Body of pancreas (tissue), 4 donors: Measurements from ENCODE around the gene ZNF107. TPM values are rescaled to one million over a fixed set of nuclear protein-coding genes. Genes with fewer than 3 reads are reported as not detected.
"Not testable (repeated sequence)": the region's sequence is repeated elsewhere in the genome, so short reads cannot be mapped to it uniquely, and the experiment has no call there.

Source experiments
- ATAC-seq: fragments of 150-250 bp; one replicate; pipeline ENCODE4 v1.9.1; 2016
- DNase-seq, 4 donors: peaks; one replicate each; pipeline ENCODE4 v3.0.0-alpha.2; 2019
- H3K27ac ChIP-seq, 4 donors: fragments of 200-600 bp; sonication (generic); 1 replicate in 3 of 4; 2 replicates in 1 of 4; pipeline versions ENCODE4 v1.5.1 to v1.6.1; 2016 to 2019; ENCODE audit warnings: mild to moderate bottlenecking in 1 of 4, mixed read lengths in 1 of 4, moderate library complexity in 1 of 4
- H3K27me3 ChIP-seq, 2 donors: fragments of 200-600 bp; sonication (generic); one replicate each; pipeline ENCODE4 v1.6.0; 2016; ENCODE audit warnings: mild to moderate bottlenecking in 1 of 2
- H3K36me3 ChIP-seq, 2 donors: fragments of 200-600 bp; sonication (generic); replicated peaks in 1 of 2; 2 replicates each; pipeline ENCODE4 v1.5.1; 2016; ENCODE audit warnings: low read depth in 2 of 2; ENCODE audit not compliant: insufficient read depth in 1 of 2
- H3K4me1 ChIP-seq: fragments of 200-600 bp; sonication (generic); one replicate; pipeline ENCODE4 v1.6.0; 2016
- H3K4me3 ChIP-seq, 2 donors: fragments of 200-600 bp; sonication (generic); 1 replicate in 1 of 2; 2 replicates in 1 of 2; pipeline ENCODE4 v1.5.1; 2016 to 2019
- H3K9me3 ChIP-seq, 3 donors: fragments of 200-600 bp; sonication (generic); 1 replicate in 2 of 3; 2 replicates in 1 of 3; pipeline ENCODE4 v1.5.1; 2016
- CTCF ChIP-seq, 7 experiments: fragments of 450-650 bp in 4 of 7; fragments of 200-600 bp in 3 of 7; sonication (generic) in 3 of 7; IDR thresholded peaks; one replicate each; pipeline ENCODE4 v1.5.1; 2016 to 2019; ENCODE audit warnings: antibody characterized with exemption in 7 of 7
- POLR2A ChIP-seq, 3 donors: fragments of 450-650 bp; IDR thresholded peaks; one replicate each; pipeline ENCODE4 v1.6.1; 2016; ENCODE audit warnings: antibody characterized with exemption in 3 of 3, mild to moderate bottlenecking in 2 of 3
- WGBS, 2 donors: methylation state at CpG; one replicate each; pipeline ENCODE4 v1.1.5; 2017; 5-methylcytosine and 5-hydroxymethylcytosine counted together
- intact Hi-C: fragments of 100-400 bp; cut with DNase I; formaldehyde crosslinking; loops from one replicate; pipeline ENCODE4 v1.15.1; 2023
- total RNA-seq, 2 donors: library from RNA; depleted of rRNA; stranded (reverse); fragments of >200 nt; gene quantifications; one replicate each; pipeline ENCODE4 v1.1.0, GENCODE V29; 2016

The ZNF107 gene
- total RNA-seq, 2 donors from 2014 or later: 2.3 to 3.6 TPM

- ATAC-seq (no peak), DNase-seq (no peak)
- intact Hi-C loops: no loop called here
- TF ChIP-seq POLR2A (IDR thresholded peaks at IDR 0.05): no peak
- no peak for TF ChIP-seq CTCF (IDR thresholded peaks at IDR 0.05)
- H3K36me3 ChIP-seq: no peaks in the 10 kb centered on the region
- H3K27ac ChIP-seq: no peak overlapping the region
- no peak overlapping the region for H3K4me3 ChIP-seq
- H3K4me1 ChIP-seq: no peaks in the 10 kb centered on the region
- H3K27me3 ChIP-seq: no peaks in the 10 kb centered on the region
- peaks cover 0 to 7% (median 0%) of the 10 kb centered on the region in 3 donors for H3K9me3 ChIP-seq
- 72 to 82% methylated on average over 8 of the region's 8 CpGs for WGBS, 2 donors
Measured at GRCh38 chr7:64733550-64734240, 67.8 kb downstream of the ZNF107 start.

GRCh38 chr7:64736575-64736974 is 70.6 kb downstream of the ZNF107 start:
- no peak for DNase-seq
- ATAC-seq: no peak
- Histone ChIP-seq H3K4me1 (no peaks in the 10 kb centered on the region), H3K9me3 (no peaks in the 10 kb centered on the region), H3K27me3 (no peaks in the 10 kb centered on the region), H3K27ac (no peak overlapping the region), H3K36me3 (no peaks in the 10 kb centered on the region), H3K4me3 (no peak overlapping the region)
- intact Hi-C loops: no loop called here
- TF ChIP-seq CTCF (IDR thresholded peaks at IDR 0.05) (no peak), POLR2A (IDR thresholded peaks at IDR 0.05) (no peak)
- WGBS, 2 donors: 91 to 94% methylated on average over 16 to 19 of the region's 20 CpGs

- DNase-seq, H3K27ac ChIP-seq, H3K4me1 ChIP-seq, H3K9me3 ChIP-seq, intact Hi-C loops, H3K27me3 ChIP-seq, H3K36me3 ChIP-seq, H3K4me3 ChIP-seq, ATAC-seq: not testable (repeated sequence)
- WGBS, 2 donors: no CpG with 5 or more reads among the region's 29 CpGs
Measured at GRCh38 chr7:64738403-64738802, 72.5 kb downstream of the ZNF107 start.

- WGBS, 2 donors: 80 to 86% methylated on average over 1 to 20 of the region's 29 CpGs
- ATAC-seq, intact Hi-C loops, DNase-seq, H3K4me3 ChIP-seq, H3K27me3 ChIP-seq, H3K36me3 ChIP-seq, H3K27ac ChIP-seq, H3K9me3 ChIP-seq, H3K4me1 ChIP-seq: not testable (repeated sequence)
Measured at GRCh38 chr7:64738953-64739352, 73.0 kb downstream of the ZNF107 start.

- no peaks in the 10 kb centered on the region for H3K9me3 ChIP-seq
- H3K36me3 ChIP-seq: no peaks in the 10 kb centered on the region
- H3K27ac ChIP-seq: no peak overlapping the region
- no peaks in the 10 kb centered on the region for H3K4me1 ChIP-seq
- DNase-seq (no peak), ATAC-seq (no peak)
- TF ChIP-seq CTCF (IDR thresholded peaks at IDR 0.05): no peak
- TF ChIP-seq POLR2A (IDR thresholded peaks at IDR 0.05): no peak
- no peak overlapping the region for H3K4me3 ChIP-seq
- intact Hi-C loops: no loop called here
- WGBS, 2 donors: 79 to 84% methylated on average over 4 of the region's 4 CpGs
- no peaks in the 10 kb centered on the region for H3K27me3 ChIP-seq
Measured at GRCh38 chr7:64744680-64745079, 78.7 kb downstream of the ZNF107 start.

GRCh38 chr7:64747802-64748201 is 81.9 kb downstream of the ZNF107 start:
- Histone ChIP-seq H3K27ac (no peak overlapping the region), H3K36me3 (no peaks in the 10 kb centered on the region), H3K9me3 (no peaks in the 10 kb centered on the region), H3K4me3 (no peak overlapping the region), H3K4me1 (no peaks in the 10 kb centered on the region), H3K27me3 (no peaks in the 10 kb centered on the region)
- intact Hi-C loops: no loop called here
- DNase-seq (no peak), ATAC-seq (no peak)
- TF ChIP-seq POLR2A (IDR thresholded peaks at IDR 0.05) (no peak), CTCF (IDR thresholded peaks at IDR 0.05) (no peak)
